ENCODE results near the gene PLA2G4B. TPM values are rescaled to one million over a fixed set of nuclear protein-coding genes. Genes with fewer than 3 reads are reported as not detected.

Gene PLA2G4B
- total RNA-seq, 1 donor, result 4.2 TPM

DNA sequence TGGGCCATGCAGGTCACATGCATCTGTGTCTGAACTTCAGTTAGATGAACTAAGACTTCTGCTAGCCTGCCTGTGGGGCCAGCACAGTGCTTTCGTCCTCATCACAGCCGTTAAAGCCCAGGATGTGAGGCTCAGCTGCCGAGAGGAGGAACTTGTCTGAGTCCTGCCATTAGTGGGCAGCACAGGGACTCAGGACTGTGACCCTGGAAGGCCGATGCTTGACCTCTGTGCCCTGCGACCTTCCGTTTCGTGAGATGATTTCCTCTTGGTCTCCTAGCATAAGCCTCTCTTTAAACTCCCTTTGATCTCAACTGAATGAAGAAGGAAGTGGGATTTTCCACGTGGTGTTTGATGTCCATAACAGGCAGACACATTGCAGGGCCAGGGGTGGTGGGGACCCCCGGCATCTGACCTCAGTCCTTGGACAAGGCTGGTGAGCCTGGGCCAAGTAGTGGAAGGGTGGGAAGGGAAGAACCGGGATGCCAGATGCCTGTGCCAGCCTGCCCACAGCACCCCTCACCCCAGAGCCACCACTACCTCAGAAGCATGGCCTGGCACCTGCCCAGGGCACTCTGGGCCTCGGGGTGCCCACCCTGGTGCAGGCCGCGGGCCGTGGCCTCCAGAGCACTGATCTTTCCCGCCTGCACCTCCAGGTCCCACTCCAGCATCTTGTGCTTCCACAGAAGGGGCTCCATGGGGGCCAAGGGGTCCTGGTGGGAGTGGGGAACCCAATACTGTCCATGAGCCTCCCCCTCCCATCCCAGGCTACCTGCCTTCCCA is 21.6 kb downstream of the PLA2G4B start:
- Histone ChIP-seq H3K4me3 (ENCODE audit: low read length) (no peak overlapping the region), H3K9me3 (ENCODE audit: low read depth, low read length) (no peaks in the 10 kb centered on the region), H3K4me1 (ENCODE audit: insufficient read depth, low read length) (no peaks in the 10 kb centered on the region), H3K27me3 (ENCODE audit: insufficient read depth, low read length) (no peaks in the 10 kb centered on the region)

GRCh38 chr15:41861736-41862356 is 23.2 kb downstream of the PLA2G4B start:
- Histone ChIP-seq H3K4me1 (ENCODE audit: insufficient read depth, low read length) (no peaks in the 10 kb centered on the region), H3K4me3 (ENCODE audit: low read length) (no peak overlapping the region), H3K9me3 (ENCODE audit: low read depth, low read length) (no peaks in the 10 kb centered on the region), H3K27me3 (ENCODE audit: insufficient read depth, low read length) (no peaks in the 10 kb centered on the region)

GRCh38 chr15:41862515-41863116 is 24.0 kb downstream of the PLA2G4B start:
- Histone ChIP-seq H3K9me3 (ENCODE audit: low read depth, low read length) (no peaks in the 10 kb centered on the region), H3K4me3 (ENCODE audit: low read length) (no peak overlapping the region), H3K27me3 (ENCODE audit: insufficient read depth, low read length) (no peaks in the 10 kb centered on the region), H3K4me1 (ENCODE audit: insufficient read depth, low read length) (no peaks in the 10 kb centered on the region)

- no peaks in the 10 kb centered on the region for H3K4me1 ChIP-seq (ENCODE audit: insufficient read depth, low read length)
- H3K27me3 ChIP-seq (ENCODE audit: insufficient read depth, low read length), result no peaks in the 10 kb centered on the region
- H3K9me3 ChIP-seq (ENCODE audit: low read depth, low read length), result no peaks in the 10 kb centered on the region
- H3K4me3 ChIP-seq (ENCODE audit: low read length), result no peak overlapping the region
Observed at GRCh38 chr15:41865490-41866055, 26.9 kb downstream of the PLA2G4B start.

GRCh38 chr15:41866263-41866703 is 27.6 kb downstream of the PLA2G4B start:
- Histone ChIP-seq H3K9me3 (ENCODE audit: low read depth, low read length) (no peaks in the 10 kb centered on the region), H3K4me3 (ENCODE audit: low read length) (no peak overlapping the region), H3K4me1 (ENCODE audit: insufficient read depth, low read length) (no peaks in the 10 kb centered on the region), H3K27me3 (ENCODE audit: insufficient read depth, low read length) (no peaks in the 10 kb centered on the region)

DNA sequence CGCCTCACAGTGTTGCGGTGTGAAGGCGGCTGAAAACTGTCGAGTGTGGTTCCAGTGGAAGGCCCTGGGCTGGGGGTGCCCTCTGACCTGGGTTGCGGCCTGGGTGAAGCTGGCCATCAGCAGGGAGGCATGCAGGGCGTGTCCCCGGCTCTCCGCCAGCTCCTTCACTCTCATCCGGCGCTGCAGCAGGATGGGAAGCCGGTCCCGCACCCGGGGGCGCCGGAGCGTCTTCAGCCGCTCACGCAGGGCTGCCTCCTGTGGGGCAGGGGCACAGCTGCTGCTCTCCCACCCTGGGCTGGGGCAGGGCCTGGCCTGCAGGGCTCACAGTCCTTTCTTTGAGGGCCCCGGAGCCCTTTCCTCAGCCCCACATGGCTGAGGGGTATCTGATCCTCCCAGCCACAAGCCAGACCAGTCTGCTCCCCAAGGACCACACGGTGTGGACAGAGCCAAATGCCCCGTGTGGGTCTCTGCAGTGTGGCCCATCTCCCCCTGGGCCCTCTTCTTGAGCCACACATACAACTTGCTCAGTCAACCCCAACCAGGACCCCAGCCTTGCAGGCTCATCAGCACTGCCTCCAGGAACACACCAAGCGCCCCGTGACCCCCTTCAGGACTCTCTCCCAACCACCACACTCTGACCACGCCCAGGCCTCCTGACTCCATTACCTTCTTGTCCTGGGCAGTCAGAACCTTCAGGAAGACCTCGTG is 28.4 kb downstream of the PLA2G4B start:
- no peak overlapping the region for H3K4me3 ChIP-seq (ENCODE audit: low read length)
- no peaks in the 10 kb centered on the region for H3K4me1 ChIP-seq (ENCODE audit: insufficient read depth, low read length)
- no peaks in the 10 kb centered on the region for H3K27me3 ChIP-seq (ENCODE audit: insufficient read depth, low read length)
- H3K9me3 ChIP-seq (ENCODE audit: low read depth, low read length), result no peaks in the 10 kb centered on the region

GRCh38 chr15:41868321-41868720 is 29.7 kb downstream of the PLA2G4B start:
- Histone ChIP-seq H3K27me3 (ENCODE audit: insufficient read depth, low read length) (no peaks in the 10 kb centered on the region), H3K4me1 (ENCODE audit: insufficient read depth, low read length) (no peaks in the 10 kb centered on the region), H3K4me3 (ENCODE audit: low read length) (no peak overlapping the region), H3K9me3 (ENCODE audit: low read depth, low read length) (no peaks in the 10 kb centered on the region)

- Histone ChIP-seq H3K9me3 (ENCODE audit: low read depth, low read length) (no peaks in the 10 kb centered on the region), H3K4me1 (ENCODE audit: insufficient read depth, low read length) (no peaks in the 10 kb centered on the region), H3K4me3 (ENCODE audit: low read length) (no peak overlapping the region), H3K27me3 (ENCODE audit: insufficient read depth, low read length) (no peaks in the 10 kb centered on the region)
Observed at GRCh38 chr15:41869770-41870688, 31.4 kb downstream of the PLA2G4B start.

- H3K4me1 ChIP-seq (ENCODE audit: insufficient read depth, low read length), result no peaks in the 10 kb centered on the region
- H3K27me3 ChIP-seq (ENCODE audit: insufficient read depth, low read length), result no peaks in the 10 kb centered on the region
- H3K9me3 ChIP-seq (ENCODE audit: low read depth, low read length), result no peaks in the 10 kb centered on the region
- H3K4me3 ChIP-seq (ENCODE audit: low read length), result no peak overlapping the region
Observed at GRCh38 chr15:41870689-41871081, 32.0 kb downstream of the PLA2G4B start.

DNA sequence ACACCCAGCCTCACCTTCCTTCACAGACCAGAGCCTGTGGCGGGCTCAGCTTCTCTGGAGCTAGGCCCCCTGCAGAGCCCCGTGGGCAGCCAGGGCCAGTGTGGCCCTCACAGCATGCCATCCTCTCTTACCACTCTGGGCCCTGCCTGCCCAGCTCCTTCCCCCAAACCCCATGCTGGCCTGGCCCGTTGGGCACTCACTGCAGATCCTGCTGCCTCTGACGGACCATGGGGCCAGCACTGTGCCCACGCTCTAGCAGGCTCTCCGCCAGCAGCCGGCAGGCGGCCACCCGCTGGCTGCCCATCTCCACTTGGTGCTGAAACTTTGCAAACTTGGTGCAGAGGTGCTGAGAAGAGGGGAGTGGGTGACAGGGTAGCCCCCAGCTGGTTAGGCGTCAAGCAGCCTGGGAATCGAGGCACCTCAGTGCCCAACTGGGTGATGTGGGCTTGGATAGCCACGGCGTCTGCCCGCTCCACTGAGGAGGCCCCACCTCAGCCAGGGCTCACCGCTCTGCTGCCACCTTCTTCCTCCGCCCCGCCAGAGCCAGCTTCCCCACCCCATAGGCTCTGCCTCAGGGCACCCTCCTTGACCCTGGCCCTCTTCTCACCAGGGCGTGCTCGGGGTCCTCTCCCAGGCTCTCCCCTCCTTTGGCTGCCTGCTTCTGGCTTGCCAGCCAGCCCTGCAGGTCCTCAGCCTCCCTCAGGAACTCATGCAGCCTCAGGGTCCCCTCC is 32.7 kb downstream of the PLA2G4B start:
- Histone ChIP-seq H3K4me3 (ENCODE audit: low read length) (no peak overlapping the region), H3K4me1 (ENCODE audit: insufficient read depth, low read length) (no peaks in the 10 kb centered on the region), H3K9me3 (ENCODE audit: low read depth, low read length) (no peaks in the 10 kb centered on the region), H3K27me3 (ENCODE audit: insufficient read depth, low read length) (no peaks in the 10 kb centered on the region)

GRCh38 chr15:41872166-41872747 is 33.6 kb downstream of the PLA2G4B start:
- Histone ChIP-seq H3K4me1 (ENCODE audit: insufficient read depth, low read length) (no peaks in the 10 kb centered on the region), H3K4me3 (ENCODE audit: low read length) (no peak overlapping the region), H3K27me3 (ENCODE audit: insufficient read depth, low read length) (no peaks in the 10 kb centered on the region), H3K9me3 (ENCODE audit: low read depth, low read length) (no peaks in the 10 kb centered on the region)

GRCh38 chr15:41873711-41874110 is 35.1 kb downstream of the PLA2G4B start:
- Histone ChIP-seq H3K4me1 (ENCODE audit: insufficient read depth, low read length) (no peaks in the 10 kb centered on the region), H3K9me3 (ENCODE audit: low read depth, low read length) (no peaks in the 10 kb centered on the region), H3K27me3 (ENCODE audit: insufficient read depth, low read length) (no peaks in the 10 kb centered on the region), H3K4me3 (ENCODE audit: low read length) (no peak overlapping the region)

DNA sequence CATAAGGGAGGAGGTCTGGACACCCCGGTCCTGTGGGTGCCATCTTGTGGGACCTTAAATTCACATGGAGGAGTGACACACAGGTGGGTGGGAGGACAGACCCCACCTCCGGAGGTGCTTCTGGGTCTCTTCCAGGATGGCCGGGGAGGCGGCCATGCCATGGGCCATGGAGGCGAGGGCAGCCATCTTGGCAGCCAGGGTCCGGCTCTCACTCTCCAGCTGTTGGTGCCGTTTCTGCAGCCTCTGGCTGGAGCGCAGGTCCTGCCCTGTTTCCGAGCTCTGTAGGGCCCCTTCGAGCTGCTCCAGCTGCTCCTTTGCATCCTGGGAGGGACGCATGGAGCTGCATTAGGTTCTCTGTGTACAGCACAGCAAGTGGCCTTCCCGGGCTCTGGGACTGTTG is 36.1 kb downstream of the PLA2G4B start:
- Histone ChIP-seq H3K27me3 (ENCODE audit: insufficient read depth, low read length) (no peaks in the 10 kb centered on the region), H3K4me1 (ENCODE audit: insufficient read depth, low read length) (no peaks in the 10 kb centered on the region), H3K9me3 (ENCODE audit: low read depth, low read length) (no peaks in the 10 kb centered on the region), H3K4me3 (ENCODE audit: low read length) (no peak overlapping the region)

Measured in mononuclear cell (primary cell).